Skeletal muscle cell (primary cell): Measurements from ENCODE around the gene PRKG1.

Experiments
- DNase-seq: peaks from one replicate; pipeline ENCODE4 v3.0.0-alpha.2; 2010; ENCODE audit warnings: low read depth
- H3K4me3 ChIP-seq: 2 replicates; pipeline ENCODE4 v1.5.1; 2011; ENCODE audit warnings: low read depth, mild to moderate bottlenecking, control low read depth, low read length, moderate library complexity

PRKG1 gene

GRCh38 chr10:51108406-51108805, 34.1 kb downstream of the PRKG1 start:
- DNase-seq: no peak
- H3K4me3 ChIP-seq: no peak overlapping the region

GRCh38 chr10:51109801-51110533, 35.7 kb downstream of the PRKG1 start:
- no peak for DNase-seq
- H3K4me3 ChIP-seq: no peak overlapping the region

GRCh38 chr10:51112013-51112412, 37.7 kb downstream of the PRKG1 start:
- no peak for DNase-seq
- no peak overlapping the region for H3K4me3 ChIP-seq

- DNase-seq: no peak
- H3K4me3 ChIP-seq: no peak overlapping the region
Observed at GRCh38 chr10:51113007-51113406, 38.7 kb downstream of the PRKG1 start.

- H3K4me3 ChIP-seq: no peak overlapping the region
- DNase-seq: no peak
Observed at GRCh38 chr10:51117053-51117660, 42.9 kb downstream of the PRKG1 start.

- DNase-seq: no peak
Observed at GRCh38 chr10:51117794-51118193, 43.5 kb downstream of the PRKG1 start.

GRCh38 chr10:51119441-51119840, 45.2 kb downstream of the PRKG1 start:
- H3K4me3 ChIP-seq: no peak overlapping the region
- DNase-seq: no peak

More at GRCh38 chr10:51117794-51118193, 43.5 kb downstream of the PRKG1 start:
- H3K4me3 ChIP-seq: no peak overlapping the region

GRCh38 chr10:51121861-51122260, 47.6 kb downstream of the PRKG1 start:
- no peak overlapping the region for H3K4me3 ChIP-seq
- no peak for DNase-seq

GRCh38 chr10:51124852-51125251, 50.6 kb downstream of the PRKG1 start:
- H3K4me3 ChIP-seq: no peak overlapping the region
- no peak for DNase-seq

GRCh38 chr10:51125518-51125917, 51.2 kb downstream of the PRKG1 start:
- H3K4me3 ChIP-seq: no peak overlapping the region

GRCh38 chr10:51129946-51130544, 55.8 kb downstream of the PRKG1 start:
- DNase-seq: no peak
- H3K4me3 ChIP-seq: no peak overlapping the region

More at GRCh38 chr10:51125518-51125917, 51.2 kb downstream of the PRKG1 start:
- DNase-seq: no peak

GRCh38 chr10:51137756-51138529, 63.7 kb downstream of the PRKG1 start:
- no peak overlapping the region for H3K4me3 ChIP-seq
- DNase-seq: no peak

- DNase-seq: no peak
- no peak overlapping the region for H3K4me3 ChIP-seq
Observed at GRCh38 chr10:51139176-51139575, 64.9 kb downstream of the PRKG1 start.

- H3K4me3 ChIP-seq: no peak overlapping the region
- no peak for DNase-seq
Observed at GRCh38 chr10:51141010-51141409, 66.7 kb downstream of the PRKG1 start.

GRCh38 chr10:51144161-51144781, 70.0 kb downstream of the PRKG1 start:
- H3K4me3 ChIP-seq: no peak overlapping the region
- no peak for DNase-seq

GRCh38 chr10:51145375-51145774, 71.1 kb downstream of the PRKG1 start:
- no peak overlapping the region for H3K4me3 ChIP-seq
- DNase-seq: no peak

- no peak for DNase-seq
- H3K4me3 ChIP-seq: no peak overlapping the region
Observed at GRCh38 chr10:51147644-51148399, 73.5 kb downstream of the PRKG1 start.

- no peak overlapping the region for H3K4me3 ChIP-seq
- DNase-seq: no peak
Observed at GRCh38 chr10:51156926-51157325, 82.6 kb downstream of the PRKG1 start.

GRCh38 chr10:51158832-51159231, 84.5 kb downstream of the PRKG1 start:
- H3K4me3 ChIP-seq: no peak overlapping the region
- no peak for DNase-seq
